GM06990 (cell line): Measurements from ENCODE around the gene PSMD3.
"Not testable (repeated sequence)": the region's sequence is repeated elsewhere in the genome, so short reads cannot be mapped to it uniquely, and the experiment has no call there.

ENCODE experiments used
- DNase-seq: peaks from one replicate; pipeline ENCODE4 v3.0.0-alpha.2; 2011; ENCODE audit not compliant: insufficient read length; ENCODE audit errors: extremely low read depth
- H3K27me3 ChIP-seq: replicated peaks from 2 replicates; pipeline ENCODE4 v1.6.0; 2011; ENCODE audit warnings: low read length; ENCODE audit not compliant: control insufficient read depth, insufficient read depth
- H3K36me3 ChIP-seq: 2 replicates; pipeline ENCODE4 v1.5.1; 2011; ENCODE audit warnings: low read length; ENCODE audit not compliant: control insufficient read depth, insufficient read depth
- H3K4me3 ChIP-seq: replicated peaks from 2 replicates; pipeline ENCODE4 v1.5.1; 2011; ENCODE audit warnings: low read depth, mild to moderate bottlenecking, control low read depth, low read length
- TF ChIP-seq, protein P1 (sequence below): IDR thresholded peaks from 2 replicates; pipeline ENCODE4 v1.5.1; 2011; ENCODE audit warnings: low read length, control low read depth, mild to moderate bottlenecking, inconsistent platforms; ENCODE audit not compliant: insufficient read depth, poor library complexity, severe bottlenecking

The PSMD3 gene

GRCh38 chr17:40000161-40000560 is 19.6 kb downstream of the PSMD3 start:
- no peak overlapping the region for H3K4me3 ChIP-seq

DNA sequence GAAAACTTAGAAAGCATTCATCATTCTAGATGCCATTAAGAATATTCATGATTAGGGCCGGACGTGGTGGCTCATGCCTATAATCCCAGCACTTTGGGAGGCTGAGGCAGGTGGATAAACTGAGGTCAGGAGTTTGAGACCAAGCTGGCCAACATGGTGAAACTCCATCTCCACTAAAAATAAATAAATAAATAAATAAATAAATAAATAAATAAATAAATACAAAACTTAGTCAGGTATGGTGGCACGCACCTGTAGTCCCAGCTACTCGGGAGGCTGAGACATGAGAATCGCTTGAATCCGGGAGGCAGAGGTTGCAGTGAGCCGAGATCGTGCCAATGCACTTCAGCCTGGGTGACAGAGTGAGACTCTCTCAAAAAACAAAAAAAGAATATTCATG is 20.7 kb downstream of the PSMD3 start:
- DNase-seq, H3K36me3 ChIP-seq, H3K4me3 ChIP-seq, H3K27me3 ChIP-seq: not testable (repeated sequence)

More at GRCh38 chr17:40000161-40000560, 19.6 kb downstream of the PSMD3 start:
- Histone ChIP-seq H3K36me3 (peaks cover 16% of the 10 kb centered on the region), H3K27me3 (no peaks in the 10 kb centered on the region)
- TF ChIP-seq, protein P1, sequence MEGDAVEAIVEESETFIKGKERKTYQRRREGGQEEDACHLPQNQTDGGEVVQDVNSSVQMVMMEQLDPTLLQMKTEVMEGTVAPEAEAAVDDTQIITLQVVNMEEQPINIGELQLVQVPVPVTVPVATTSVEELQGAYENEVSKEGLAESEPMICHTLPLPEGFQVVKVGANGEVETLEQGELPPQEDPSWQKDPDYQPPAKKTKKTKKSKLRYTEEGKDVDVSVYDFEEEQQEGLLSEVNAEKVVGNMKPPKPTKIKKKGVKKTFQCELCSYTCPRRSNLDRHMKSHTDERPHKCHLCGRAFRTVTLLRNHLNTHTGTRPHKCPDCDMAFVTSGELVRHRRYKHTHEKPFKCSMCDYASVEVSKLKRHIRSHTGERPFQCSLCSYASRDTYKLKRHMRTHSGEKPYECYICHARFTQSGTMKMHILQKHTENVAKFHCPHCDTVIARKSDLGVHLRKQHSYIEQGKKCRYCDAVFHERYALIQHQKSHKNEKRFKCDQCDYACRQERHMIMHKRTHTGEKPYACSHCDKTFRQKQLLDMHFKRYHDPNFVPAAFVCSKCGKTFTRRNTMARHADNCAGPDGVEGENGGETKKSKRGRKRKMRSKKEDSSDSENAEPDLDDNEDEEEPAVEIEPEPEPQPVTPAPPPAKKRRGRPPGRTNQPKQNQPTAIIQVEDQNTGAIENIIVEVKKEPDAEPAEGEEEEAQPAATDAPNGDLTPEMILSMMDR: no peak
- no peak for DNase-seq

DNA sequence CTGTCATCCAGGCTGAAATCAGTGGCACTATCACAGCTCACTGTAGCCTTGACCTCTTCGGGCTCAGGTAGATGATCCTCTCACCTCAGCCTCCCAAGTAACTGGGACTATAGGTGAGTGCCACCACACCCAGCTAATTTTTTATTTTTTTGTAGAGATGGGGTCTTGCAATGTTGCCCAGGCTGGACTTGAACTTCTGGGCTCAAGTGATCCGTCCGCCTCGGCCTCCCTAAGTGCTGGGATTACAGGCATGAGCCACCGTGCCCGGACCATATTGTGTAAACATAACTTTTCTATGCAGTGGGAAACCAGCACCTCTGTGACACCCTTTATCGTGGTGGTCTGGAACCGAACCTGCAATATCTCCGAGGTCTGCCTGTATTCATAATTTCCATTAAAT is 23.5 kb downstream of the PSMD3 start:
- H3K4me3 ChIP-seq: no peak overlapping the region
- H3K27me3 ChIP-seq: no peaks in the 10 kb centered on the region
- TF ChIP-seq, protein P1: no peak
- H3K36me3 ChIP-seq: no peaks in the 10 kb centered on the region
- DNase-seq: no peak

DNA sequence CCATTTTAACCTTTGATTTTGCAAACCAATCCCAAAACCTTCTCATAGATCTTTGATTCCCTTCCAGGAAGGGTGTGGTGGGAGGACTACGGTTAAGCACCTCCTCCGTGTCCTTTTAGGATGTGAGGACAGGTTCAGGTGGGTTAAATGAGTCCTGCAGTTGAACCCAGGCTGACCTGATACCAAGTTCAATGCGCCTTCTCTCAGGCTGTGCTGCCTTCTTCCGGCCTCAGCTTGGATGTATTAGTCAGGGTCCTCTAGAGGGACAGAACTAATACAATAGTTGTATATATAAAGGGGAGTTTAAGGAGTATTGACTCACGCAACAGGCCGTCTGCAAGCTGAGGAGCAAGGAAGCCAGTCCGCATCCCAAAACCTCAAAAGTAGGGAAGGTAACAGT is 24.1 kb downstream of the PSMD3 start:
- TF ChIP-seq, protein P1: no peak
- no peaks in the 10 kb centered on the region for H3K36me3 ChIP-seq
- DNase-seq: no peak
- H3K27me3 ChIP-seq: no peaks in the 10 kb centered on the region
- H3K4me3 ChIP-seq: no peak overlapping the region

- Histone ChIP-seq H3K36me3 (no peaks in the 10 kb centered on the region), H3K27me3 (no peaks in the 10 kb centered on the region), H3K4me3 (no peak overlapping the region)
- TF ChIP-seq, protein P1: no peak
- no peak for DNase-seq
Observed at GRCh38 chr17:40005520-40005919, 24.9 kb downstream of the PSMD3 start.

DNA sequence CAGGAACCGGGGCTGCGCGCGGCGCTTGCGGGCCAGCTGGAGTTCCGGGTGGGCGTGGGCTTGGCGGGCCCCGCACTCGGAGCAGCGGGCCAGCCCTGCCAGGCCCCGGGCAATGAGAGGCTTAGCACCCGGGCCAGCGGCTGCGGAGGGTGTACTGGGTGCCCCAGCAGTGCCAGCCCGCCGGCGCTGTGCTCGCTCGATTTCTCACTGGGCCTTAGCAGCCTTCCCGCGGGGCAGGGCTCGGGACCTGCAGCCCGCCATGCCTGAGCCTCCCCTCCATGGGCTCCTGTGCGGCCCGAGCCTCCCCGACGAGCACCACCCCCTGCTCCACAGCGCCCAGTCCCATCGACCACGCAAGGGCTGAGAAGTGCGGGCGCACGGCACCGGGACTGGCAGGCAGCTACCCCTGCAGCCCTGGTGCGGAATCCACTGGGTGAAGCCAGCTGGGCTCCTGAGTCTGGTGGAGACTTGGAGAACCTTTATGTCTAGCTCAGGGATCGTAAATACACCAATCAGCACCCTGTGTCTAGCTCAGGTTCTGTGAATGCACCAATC is 30.4 kb downstream of the PSMD3 start:
- DNase-seq, H3K27me3 ChIP-seq, H3K36me3 ChIP-seq, H3K4me3 ChIP-seq: not testable (repeated sequence)

GRCh38 chr17:40012017-40012647 is 31.5 kb downstream of the PSMD3 start:
- not testable (repeated sequence) for H3K27me3 ChIP-seq, DNase-seq, H3K36me3 ChIP-seq, H3K4me3 ChIP-seq
